IMR-90 (cell line): ENCODE results near the gene CD300LB. TPM values are rescaled to one million over a fixed set of nuclear protein-coding genes. Genes with fewer than 3 reads are reported as not detected.

Source experiments
- ATAC-seq: fragments of 200-7000 bp; cut with Tn5 transposase; 2 replicates; pipeline ENCODE4 v1.9.1; 2020; ENCODE audit warnings: low read depth, mild to moderate bottlenecking, moderate library complexity
- BruUV-seq: library from RNA; stranded (reverse); fragments of 400-500 nt; replicated peaks from 2 replicates; lab custom pipeline; 2021; lab: Mats Ljungman, UMichigan
- CTCF ChIA-PET: fragments of 300-600 bp; formaldehyde crosslinking; extraction: SDS; loops from one replicate; lab custom pipeline; 2021; ENCODE audit warnings: antibody characterized with exemption; lab: Yijun Ruan, JAX
- POLR2A ChIA-PET: fragments of 300-600 bp; sonication (Branson Sonifier 250); formaldehyde crosslinking; loops from one replicate; lab custom pipeline; 2022; ENCODE audit warnings: antibody characterized with exemption; ENCODE audit not compliant: unreplicated experiment; lab: Charles Lee
- DNase-seq: peaks from one replicate; pipeline ENCODE4 v3.0.0; 2013
- H2AFZ ChIP-seq: replicated peaks from 2 replicates; pipeline ENCODE3; 2013; ENCODE audit warnings: low read length, mild to moderate bottlenecking; ENCODE audit not compliant: poor library complexity
- H2AK5ac ChIP-seq: 2 replicates; pipeline ENCODE4 v1.6.1; 2013; ENCODE audit warnings: low read depth, low read length, inconsistent platforms
- H2AK9ac ChIP-seq: replicated peaks from 2 replicates; pipeline ENCODE3; 2013; ENCODE audit warnings: mild to moderate bottlenecking, low read depth, low read length, moderate library complexity; ENCODE audit not compliant: poor library complexity
- H2BK120ac ChIP-seq: 2 replicates; pipeline ENCODE4 v1.6.1; 2013; ENCODE audit warnings: low read depth, low read length, inconsistent platforms
- H2BK15ac ChIP-seq: 3 replicates; pipeline ENCODE4 v1.6.1; 2013; ENCODE audit warnings: low read depth, low read length, inconsistent platforms
- H2BK20ac ChIP-seq: 2 replicates; pipeline ENCODE4 v1.6.1; 2013; ENCODE audit warnings: low read depth, mild to moderate bottlenecking, inconsistent platforms, low read length, moderate library complexity
- H2BK5ac ChIP-seq: 2 replicates; pipeline ENCODE4 v1.6.1; 2013; ENCODE audit warnings: mild to moderate bottlenecking, low read depth, low read length, inconsistent platforms; ENCODE audit not compliant: poor library complexity, severe bottlenecking
- H3K14ac ChIP-seq: replicated peaks from 2 replicates; pipeline ENCODE4 v1.6.1; 2013; ENCODE audit warnings: low read depth, low read length, inconsistent platforms
- H3K18ac ChIP-seq: 2 replicates; pipeline ENCODE4 v1.6.1; 2013; ENCODE audit warnings: low read depth, low read length, control low read depth
- H3K23ac ChIP-seq: 2 replicates; pipeline ENCODE4 v1.6.1; 2013; ENCODE audit warnings: low read depth, low read length, inconsistent platforms
- H3K27ac ChIP-seq: 2 replicates; pipeline ENCODE4 v1.5.1; 2013; ENCODE audit warnings: mild to moderate bottlenecking, control low read depth, low read length; ENCODE audit not compliant: insufficient read depth
- H3K27me3 ChIP-seq: 2 replicates; pipeline ENCODE4 v1.6.1; 2013; ENCODE audit warnings: low read length; ENCODE audit not compliant: control insufficient read depth, insufficient read depth
- H3K36me3 ChIP-seq: 2 replicates; pipeline ENCODE4 v1.6.1; 2013; ENCODE audit warnings: low read length, mixed read lengths; ENCODE audit not compliant: control insufficient read depth, insufficient read depth
- H3K4ac ChIP-seq: 2 replicates; pipeline ENCODE4 v1.6.1; 2013; ENCODE audit warnings: low read depth, low read length, inconsistent platforms
- H3K4me1 ChIP-seq: 2 replicates; pipeline ENCODE4 v1.6.1; 2013; ENCODE audit warnings: low read length, mixed read lengths; ENCODE audit not compliant: control insufficient read depth, insufficient read depth
- H3K4me2 ChIP-seq: 2 replicates; pipeline ENCODE4 v1.6.1; 2013; ENCODE audit warnings: low read depth, mild to moderate bottlenecking, control low read depth, low read length, moderate library complexity
- H3K4me3 ChIP-seq: 2 replicates; pipeline ENCODE4 v1.5.1; 2013; ENCODE audit warnings: low read depth, mild to moderate bottlenecking, control low read depth, low read length, moderate library complexity; ENCODE audit not compliant: insufficient read depth
- H3K56ac ChIP-seq: 2 replicates; pipeline ENCODE4 v1.6.1; 2013; ENCODE audit warnings: low read length, inconsistent platforms; ENCODE audit not compliant: insufficient read depth; ENCODE audit errors: extremely low read depth
- H3K79me1 ChIP-seq, 2 experiments: 2 replicates each; pipeline ENCODE4 v1.6.1; 2013; ENCODE audit warnings: low read length in 2 of 2, inconsistent platforms in 1 of 2, low read depth in 1 of 2
- H3K9ac ChIP-seq: 2 replicates; pipeline ENCODE4 v1.6.1; 2013; ENCODE audit warnings: low read depth, low read length, control low read depth
- H3K9me1 ChIP-seq: 2 replicates; pipeline ENCODE4 v1.6.1; 2013; ENCODE audit warnings: low read length, inconsistent platforms; ENCODE audit not compliant: insufficient read depth
- H3K9me3 ChIP-seq: 2 replicates; pipeline ENCODE4 v1.6.1; 2013; ENCODE audit warnings: low read length; ENCODE audit not compliant: control insufficient read depth, insufficient read depth
- H4K20me1 ChIP-seq: 2 replicates; pipeline ENCODE4 v1.6.1; 2013; ENCODE audit warnings: low read length, inconsistent platforms; ENCODE audit not compliant: insufficient read depth
- H4K5ac ChIP-seq: 2 replicates; pipeline ENCODE4 v1.6.1; 2013; ENCODE audit warnings: mild to moderate bottlenecking, low read depth, low read length, control low read depth
- H4K8ac ChIP-seq, 2 experiments: 2 replicates each; pipeline ENCODE4 v1.6.1; 2013; ENCODE audit warnings: low read depth in 2 of 2, low read length in 2 of 2, control low read depth in 1 of 2, inconsistent platforms in 1 of 2
- H4K91ac ChIP-seq: 2 replicates; pipeline ENCODE4 v1.6.1; 2013; ENCODE audit warnings: low read depth, low read length, inconsistent platforms; ENCODE audit not compliant: insufficient read depth
- BHLHE40 ChIP-seq: fragments of 150-350 bp; IDR thresholded peaks from 2 replicates; pipeline ENCODE4 v1.6.1; 2016; ENCODE audit warnings: mild to moderate bottlenecking, low read depth, low read length
- CEBPB ChIP-seq: IDR thresholded peaks from 2 replicates; pipeline ENCODE4 v1.6.1; 2012; ENCODE audit warnings: low read depth, low read length, improper control_type of control experiment
- CHD1 ChIP-seq: IDR thresholded peaks from 2 replicates; pipeline ENCODE4 v1.6.1; 2012; ENCODE audit warnings: low read depth, low read length, improper control_type of control experiment
- FOS ChIP-seq: fragments of 150-350 bp; IDR thresholded peaks from 2 replicates; pipeline ENCODE4 v1.6.1; 2016; ENCODE audit warnings: low read depth, low read length
- MAFK ChIP-seq: IDR thresholded peaks from 2 replicates; pipeline ENCODE4 v1.6.1; 2012; ENCODE audit warnings: low read depth, low read length, improper control_type of control experiment
- MAZ ChIP-seq: IDR thresholded peaks from 2 replicates; pipeline ENCODE4 v1.6.1; 2012; ENCODE audit warnings: low read depth, mild to moderate bottlenecking, low read length, improper control_type of control experiment, moderate library complexity, borderline replicate concordance
- MXI1 ChIP-seq: IDR thresholded peaks from 2 replicates; pipeline ENCODE4 v1.6.1; 2012; ENCODE audit warnings: low read depth, mild to moderate bottlenecking, low read length, moderate library complexity, borderline replicate concordance
- NFE2L2 ChIP-seq: fragments of 150-350 bp; IDR thresholded peaks from 2 replicates; pipeline ENCODE4 v1.6.1; 2016; ENCODE audit warnings: low read depth, mild to moderate bottlenecking, low read length
- POLR2A ChIP-seq: IDR thresholded peaks from 2 replicates; pipeline ENCODE4 v1.6.1; 2012; ENCODE audit warnings: mild to moderate bottlenecking, low read depth, low read length
- RAD21 ChIP-seq: IDR thresholded peaks from 2 replicates; pipeline ENCODE4 v1.6.1; 2012; ENCODE audit warnings: low read length, improper control_type of control experiment
- RCOR1 ChIP-seq: IDR thresholded peaks from 2 replicates; pipeline ENCODE4 v1.6.1; 2012; ENCODE audit warnings: mild to moderate bottlenecking, low read length, improper control_type of control experiment; ENCODE audit not compliant: insufficient replicate concordance
- RFX5 ChIP-seq: IDR thresholded peaks from 2 replicates; pipeline ENCODE4 v1.8.0; 2012; ENCODE audit warnings: low read depth, mild to moderate bottlenecking, low read length, moderate library complexity
- SMC3 ChIP-seq: fragments of 150-350 bp; IDR thresholded peaks from 2 replicates; pipeline ENCODE4 v1.6.1; 2016; ENCODE audit warnings: low read depth, mild to moderate bottlenecking, antibody characterized with exemption, low read length, moderate library complexity
- WGBS, 2 experiments: methylation state at CpG; one replicate each; pipeline versions ENCODE4 v1.1.5 to v1.1.7; 2013; ENCODE audit warnings: missing lambda C conversion rate in 2 of 2; ENCODE audit not compliant: insufficient read length in 1 of 2; ENCODE audit errors: extremely low coverage in 2 of 2; 5-methylcytosine and 5-hydroxymethylcytosine counted together
- dilution Hi-C: fragments of 300-500 bp; cut with HindIII; formaldehyde crosslinking; loops from one replicate; pipeline ENCODE4 v1.14.3; 2018; ENCODE audit warnings: low sequenced_read_pairs; ENCODE audit not compliant: unreplicated experiment
- in situ Hi-C: fragments of 300-500 bp; cut with MboI; formaldehyde crosslinking; loops from 3 replicates; pipeline ENCODE4 v1.14.3; 2019; ENCODE audit warnings: low sequenced_read_pairs, inconsistent platforms, mixed read lengths
- intact Hi-C: fragments of 100-400 bp; cut with micrococcal nuclease; formaldehyde crosslinking; loops from 2 replicates; pipeline ENCODE4 v1.10.0; 2022
- polyA plus RNA-seq, 3 experiments: library from polyadenylated mRNA; depleted of rRNA; stranded (reverse); fragments of >200 nt; gene quantifications; 2 replicates each; pipeline ENCODE4 v1.2.3, GENCODE V29; 2012; ENCODE audit warnings: low replicate concordance in 1 of 3
- total RNA-seq: library from RNA; depleted of rRNA; stranded (reverse); fragments of >200 nt; gene quantifications from 2 replicates; pipeline ENCODE4 v1.2.3, GENCODE V29; 2012
- TF ChIP-seq, protein P1 (sequence below): conservative IDR thresholded peaks from 2 replicates; pipeline ENCODE4 v1.5.1; 2012; ENCODE audit warnings: mild to moderate bottlenecking, low read depth, low read length, improper control_type of control experiment
- TF ChIP-seq, protein P2 (sequence below): fragments of 150-350 bp; IDR thresholded peaks from 2 replicates; pipeline ENCODE4 v1.6.1; 2017; ENCODE audit warnings: mild to moderate bottlenecking, antibody characterized with exemption, low read length, low read depth
- TF ChIP-seq, protein P3 (sequence below): fragments of 150-350 bp; IDR thresholded peaks from 2 replicates; pipeline ENCODE4 v1.6.1; 2016; ENCODE audit warnings: low read depth, mild to moderate bottlenecking, low read length, moderate library complexity, borderline replicate concordance

Gene CD300LB
- total and polyA plus RNA-seq, 2 of the 4 experiments (the other 2 are of a cell fraction): not detected

DNA sequence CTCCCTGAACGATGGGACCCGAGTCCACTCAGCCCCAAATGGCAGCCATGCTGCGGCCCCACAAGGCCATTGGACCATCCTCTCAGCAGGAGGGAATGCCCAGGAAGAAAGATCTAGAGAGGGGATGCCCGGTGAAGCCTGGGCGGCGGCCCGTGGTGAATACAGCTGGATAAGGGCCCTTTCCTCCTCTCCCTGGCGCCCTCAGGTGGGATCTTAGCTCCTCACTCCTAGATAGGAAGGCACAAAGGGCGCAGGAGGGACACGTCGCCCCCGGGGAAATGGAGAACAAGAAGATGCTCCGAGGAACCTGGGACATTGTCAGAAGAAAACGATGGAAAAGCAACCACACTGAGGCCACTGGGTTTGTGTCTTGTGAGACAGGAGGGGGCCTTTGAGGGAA lies 12.1 kb upstream of the CD300LB start:
- Histone ChIP-seq H3K27me3 (no peaks in the 10 kb centered on the region), H3K4ac (no peak overlapping the region), H2AFZ (no peak overlapping the region), H4K20me1 (no peaks in the 10 kb centered on the region), H3K27ac (no peak overlapping the region), H4K8ac (no peak overlapping the region), H3K56ac (no peak overlapping the region), H3K9me3 (peaks cover 55% of the 10 kb centered on the region), H2AK5ac (no peak overlapping the region), H3K79me1 (no peaks in the 10 kb centered on the region), H2BK20ac (no peak overlapping the region), H3K9ac (no peak overlapping the region), H2AK9ac (no peak overlapping the region), H3K4me2 (no peak overlapping the region), H3K23ac (no peak overlapping the region), H3K9me1 (no peaks in the 10 kb centered on the region), H3K18ac (no peak overlapping the region), H3K4me3 (no peak overlapping the region), H3K14ac (no peak overlapping the region), H2BK5ac (no peak overlapping the region), H4K91ac (no peak overlapping the region), H3K36me3 (no peaks in the 10 kb centered on the region), H2BK120ac (no peak overlapping the region), H4K5ac (no peak overlapping the region), H3K4me1 (no peaks in the 10 kb centered on the region), H2BK15ac (no peak overlapping the region)
- intact Hi-C loops (no loop called here), in situ Hi-C loops (no loop called here), dilution Hi-C loops (no loop called here)
- no peak for TF ChIP-seq MXI1
- no peak for TF ChIP-seq RAD21
- TF ChIP-seq, protein P1, sequence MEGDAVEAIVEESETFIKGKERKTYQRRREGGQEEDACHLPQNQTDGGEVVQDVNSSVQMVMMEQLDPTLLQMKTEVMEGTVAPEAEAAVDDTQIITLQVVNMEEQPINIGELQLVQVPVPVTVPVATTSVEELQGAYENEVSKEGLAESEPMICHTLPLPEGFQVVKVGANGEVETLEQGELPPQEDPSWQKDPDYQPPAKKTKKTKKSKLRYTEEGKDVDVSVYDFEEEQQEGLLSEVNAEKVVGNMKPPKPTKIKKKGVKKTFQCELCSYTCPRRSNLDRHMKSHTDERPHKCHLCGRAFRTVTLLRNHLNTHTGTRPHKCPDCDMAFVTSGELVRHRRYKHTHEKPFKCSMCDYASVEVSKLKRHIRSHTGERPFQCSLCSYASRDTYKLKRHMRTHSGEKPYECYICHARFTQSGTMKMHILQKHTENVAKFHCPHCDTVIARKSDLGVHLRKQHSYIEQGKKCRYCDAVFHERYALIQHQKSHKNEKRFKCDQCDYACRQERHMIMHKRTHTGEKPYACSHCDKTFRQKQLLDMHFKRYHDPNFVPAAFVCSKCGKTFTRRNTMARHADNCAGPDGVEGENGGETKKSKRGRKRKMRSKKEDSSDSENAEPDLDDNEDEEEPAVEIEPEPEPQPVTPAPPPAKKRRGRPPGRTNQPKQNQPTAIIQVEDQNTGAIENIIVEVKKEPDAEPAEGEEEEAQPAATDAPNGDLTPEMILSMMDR: no peak
- TF ChIP-seq MAFK: no peak
- no peak for TF ChIP-seq BHLHE40
- TF ChIP-seq CEBPB: no peak
- no peak for TF ChIP-seq RCOR1
- no peak for TF ChIP-seq NFE2L2
- TF ChIP-seq POLR2A: no peak
- TF ChIP-seq MAZ: no peak
- TF ChIP-seq FOS: no peak
- no peak for TF ChIP-seq RFX5
- TF ChIP-seq CHD1: no peak
- TF ChIP-seq, protein P2, sequence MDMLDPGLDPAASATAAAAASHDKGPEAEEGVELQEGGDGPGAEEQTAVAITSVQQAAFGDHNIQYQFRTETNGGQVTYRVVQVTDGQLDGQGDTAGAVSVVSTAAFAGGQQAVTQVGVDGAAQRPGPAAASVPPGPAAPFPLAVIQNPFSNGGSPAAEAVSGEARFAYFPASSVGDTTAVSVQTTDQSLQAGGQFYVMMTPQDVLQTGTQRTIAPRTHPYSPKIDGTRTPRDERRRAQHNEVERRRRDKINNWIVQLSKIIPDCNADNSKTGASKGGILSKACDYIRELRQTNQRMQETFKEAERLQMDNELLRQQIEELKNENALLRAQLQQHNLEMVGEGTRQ: no peak
- TF ChIP-seq, protein P3, sequence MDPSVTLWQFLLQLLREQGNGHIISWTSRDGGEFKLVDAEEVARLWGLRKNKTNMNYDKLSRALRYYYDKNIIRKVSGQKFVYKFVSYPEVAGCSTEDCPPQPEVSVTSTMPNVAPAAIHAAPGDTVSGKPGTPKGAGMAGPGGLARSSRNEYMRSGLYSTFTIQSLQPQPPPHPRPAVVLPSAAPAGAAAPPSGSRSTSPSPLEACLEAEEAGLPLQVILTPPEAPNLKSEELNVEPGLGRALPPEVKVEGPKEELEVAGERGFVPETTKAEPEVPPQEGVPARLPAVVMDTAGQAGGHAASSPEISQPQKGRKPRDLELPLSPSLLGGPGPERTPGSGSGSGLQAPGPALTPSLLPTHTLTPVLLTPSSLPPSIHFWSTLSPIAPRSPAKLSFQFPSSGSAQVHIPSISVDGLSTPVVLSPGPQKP: no peak
- no peak for TF ChIP-seq SMC3
- ATAC-seq (no peak), DNase-seq (no peak)
- WGBS, 2 experiments: no CpG with 5 or more reads among the region's 14 CpGs
- POLR2A ChIA-PET: no interaction called here
- no TSS peak for BruUV-seq
- CTCF ChIA-PET: no interaction called here
